ENCODE measurements around the gene SMOC2. TPM values are rescaled to one million over a fixed set of nuclear protein-coding genes. Genes with fewer than 3 reads are reported as not detected.

SMOC2 gene
- polyA plus RNA-seq, 1 of the 3 experiments (the other 2 are of a cell fraction) = not detected

DNA sequence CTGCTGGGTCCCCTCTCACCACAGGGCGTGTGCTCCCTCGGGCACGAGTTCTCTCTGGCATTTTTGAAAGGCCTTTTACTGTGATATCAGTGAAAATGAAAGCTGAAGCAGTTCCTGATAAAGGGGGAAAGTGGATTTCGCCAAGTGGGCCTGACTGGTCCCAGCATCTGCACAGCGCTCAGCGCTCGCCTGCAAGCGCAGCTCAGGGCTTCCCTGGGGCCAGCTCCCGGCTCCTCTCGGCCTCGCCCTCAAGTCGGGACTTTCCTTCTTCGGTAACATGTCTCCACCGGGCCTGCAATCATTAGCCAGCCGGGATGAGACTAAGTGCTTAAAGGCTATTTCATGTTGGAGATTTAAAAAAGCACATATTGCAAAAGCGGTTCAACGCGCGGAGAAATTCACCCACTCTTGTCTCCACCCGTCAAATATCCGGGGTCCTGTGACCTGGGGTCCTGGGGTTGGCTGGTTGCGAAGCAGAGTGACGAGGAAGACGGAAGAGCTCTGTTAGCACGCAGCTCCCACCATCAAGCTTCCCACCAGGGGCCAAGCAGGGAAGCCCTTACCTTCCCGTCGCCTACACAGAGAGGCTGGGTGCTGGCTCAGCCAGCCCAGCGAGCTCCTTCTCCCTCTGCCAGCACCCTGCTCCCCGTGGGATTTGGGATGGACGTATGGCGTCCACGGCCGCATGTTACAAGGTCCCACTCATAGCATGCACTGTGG is 114.1 kb downstream of the SMOC2 start (continued):
- TF ChIP-seq, protein P1, sequence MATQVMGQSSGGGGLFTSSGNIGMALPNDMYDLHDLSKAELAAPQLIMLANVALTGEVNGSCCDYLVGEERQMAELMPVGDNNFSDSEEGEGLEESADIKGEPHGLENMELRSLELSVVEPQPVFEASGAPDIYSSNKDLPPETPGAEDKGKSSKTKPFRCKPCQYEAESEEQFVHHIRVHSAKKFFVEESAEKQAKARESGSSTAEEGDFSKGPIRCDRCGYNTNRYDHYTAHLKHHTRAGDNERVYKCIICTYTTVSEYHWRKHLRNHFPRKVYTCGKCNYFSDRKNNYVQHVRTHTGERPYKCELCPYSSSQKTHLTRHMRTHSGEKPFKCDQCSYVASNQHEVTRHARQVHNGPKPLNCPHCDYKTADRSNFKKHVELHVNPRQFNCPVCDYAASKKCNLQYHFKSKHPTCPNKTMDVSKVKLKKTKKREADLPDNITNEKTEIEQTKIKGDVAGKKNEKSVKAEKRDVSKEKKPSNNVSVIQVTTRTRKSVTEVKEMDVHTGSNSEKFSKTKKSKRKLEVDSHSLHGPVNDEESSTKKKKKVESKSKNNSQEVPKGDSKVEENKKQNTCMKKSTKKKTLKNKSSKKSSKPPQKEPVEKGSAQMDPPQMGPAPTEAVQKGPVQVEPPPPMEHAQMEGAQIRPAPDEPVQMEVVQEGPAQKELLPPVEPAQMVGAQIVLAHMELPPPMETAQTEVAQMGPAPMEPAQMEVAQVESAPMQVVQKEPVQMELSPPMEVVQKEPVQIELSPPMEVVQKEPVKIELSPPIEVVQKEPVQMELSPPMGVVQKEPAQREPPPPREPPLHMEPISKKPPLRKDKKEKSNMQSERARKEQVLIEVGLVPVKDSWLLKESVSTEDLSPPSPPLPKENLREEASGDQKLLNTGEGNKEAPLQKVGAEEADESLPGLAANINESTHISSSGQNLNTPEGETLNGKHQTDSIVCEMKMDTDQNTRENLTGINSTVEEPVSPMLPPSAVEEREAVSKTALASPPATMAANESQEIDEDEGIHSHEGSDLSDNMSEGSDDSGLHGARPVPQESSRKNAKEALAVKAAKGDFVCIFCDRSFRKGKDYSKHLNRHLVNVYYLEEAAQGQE (IDR thresholded peaks at IDR 0.05; ENCODE audit: low read depth, low read length) = no peak
- TF ChIP-seq TCF12 (IDR thresholded peaks at IDR 0.05) (no peak), MXI1 (IDR thresholded peaks at IDR 0.05; ENCODE audit: low read depth, low read length) (no peak), GATA2 (CRISPR knock-in tag; IDR thresholded peaks at IDR 0.05) (no peak), RCOR1 (IDR thresholded peaks at IDR 0.05; ENCODE audit: low read length) (no peak)

DNA sequence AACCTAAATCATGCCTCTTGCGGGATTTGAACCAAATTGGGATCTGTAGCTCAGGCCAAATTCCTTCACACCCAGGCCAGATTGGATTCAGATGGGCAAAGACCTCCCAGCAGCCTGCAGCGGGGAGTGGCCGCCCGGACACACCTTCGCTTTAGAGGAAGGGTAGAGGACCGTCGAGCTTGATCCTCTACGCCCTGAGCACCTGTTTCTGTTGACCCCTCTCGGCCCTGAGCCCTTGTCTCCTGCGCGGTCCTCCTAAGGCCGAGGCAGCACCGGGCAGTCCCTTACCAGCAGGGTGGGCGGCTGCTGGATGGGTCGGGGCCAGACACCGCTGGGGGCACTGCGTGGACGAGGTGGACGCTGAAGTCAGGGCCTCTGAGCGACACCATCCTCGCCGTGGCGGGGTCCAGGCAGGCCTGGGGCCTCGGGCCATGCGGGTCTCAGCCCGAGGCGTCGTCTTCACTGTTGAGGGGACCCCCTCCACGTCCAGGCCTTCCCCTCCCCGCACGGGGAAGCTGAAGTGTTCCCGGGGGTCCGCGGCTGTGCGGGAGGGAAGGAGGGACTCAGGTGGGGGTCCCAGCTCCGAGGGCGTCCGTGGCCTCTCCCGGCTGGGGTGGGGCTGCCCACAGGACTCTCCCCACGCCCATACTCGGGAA is 114.8 kb downstream of the SMOC2 start:
- no peaks in the 10 kb centered on the region for H3K36me3 ChIP-seq (replicated peaks in 1 of 2; ENCODE audit: control insufficient read depth in 1 of 2, insufficient read depth in 2 of 2, low read length in 1 of 2)
- ChIA-PET POLR2A (no interaction called here), CTCF (interaction anchor here (1.0 to 1.3 kb wide), 2 partner anchors 11 to 19 kb away, joined by 3 read pairs; no protein-coding TSS in a partner anchor)
- no peaks in the 10 kb centered on the region for H4K20me1 ChIP-seq (ENCODE audit: insufficient read depth)
- WGBS (ENCODE audit: low lambda C conversion rate) = 71% methylated on average over 27 of the region's 41 CpGs
- H2AFZ ChIP-seq (ENCODE audit: low read depth) = no peak overlapping the region
- H3K27ac ChIP-seq (ENCODE audit: low read depth in 2 of 2, low read length in 1 of 2) = no peak overlapping the region
- TF ChIP-seq JUND (IDR thresholded peaks at IDR 0.05) (no peak), GABPA (IDR thresholded peaks at IDR 0.05; ENCODE audit: low read depth) (no peak)
- H3K4me2 ChIP-seq = no peak overlapping the region
- no peak overlapping the region for H3K9ac ChIP-seq
- no peaks in the 10 kb centered on the region for H3K27me3 ChIP-seq (ENCODE audit: insufficient read depth)
- no peaks in the 10 kb centered on the region for H3K79me2 ChIP-seq (ENCODE audit: insufficient read depth)
- no peaks in the 10 kb centered on the region for H3K9me3 ChIP-seq
- H3K4me3 ChIP-seq (ENCODE audit: low read depth in 2 of 2, low read length in 1 of 2) = no peak overlapping the region
- no peaks in the 10 kb centered on the region for H3K9me2 ChIP-seq
- H3F3A ChIP-seq (replicated peaks; ENCODE audit: insufficient read depth) = no peaks in the 10 kb centered on the region
- DNase-seq = no peak
- H3K4me1 ChIP-seq (ENCODE audit: control insufficient read depth in 1 of 2, insufficient read depth in 2 of 2, low read depth in 1 of 2, low read length in 1 of 2) = no peaks in the 10 kb centered on the region; a peak in 1 of 4 replicates

DNA sequence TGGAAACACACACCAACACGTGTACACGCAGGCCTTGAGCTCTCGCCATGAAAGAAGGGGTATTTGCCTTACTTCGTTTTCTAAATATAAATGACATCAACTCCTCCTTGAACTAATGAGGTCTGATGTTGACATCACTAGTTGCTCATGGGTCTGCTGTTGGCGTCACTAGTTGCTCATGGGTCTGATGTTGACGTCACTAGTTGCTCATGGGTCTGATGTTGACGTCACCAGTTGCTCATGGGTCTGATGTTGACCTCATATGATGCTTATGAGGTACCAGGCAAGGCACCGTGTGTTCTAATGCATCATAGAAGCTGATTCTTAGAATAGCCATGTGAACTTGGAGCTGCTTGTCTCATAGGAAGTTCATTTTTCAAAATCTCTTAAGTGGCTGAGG is 116.5 kb downstream of the SMOC2 start:
- Histone ChIP-seq H3K27me3 (ENCODE audit: insufficient read depth) (no peaks in the 10 kb centered on the region), H3K4me3 (ENCODE audit: low read depth in 2 of 2, low read length in 1 of 2) (no peak overlapping the region), H3K9me3 (no peaks in the 10 kb centered on the region), H3K9me2 (no peaks in the 10 kb centered on the region), H4K20me1 (ENCODE audit: insufficient read depth) (no peaks in the 10 kb centered on the region), H3K9ac (no peak overlapping the region), H3K4me1 (ENCODE audit: control insufficient read depth in 1 of 2, insufficient read depth in 2 of 2, low read depth in 1 of 2, low read length in 1 of 2) (no peaks in the 10 kb centered on the region; a peak in 1 of 4 replicates), H2AFZ (ENCODE audit: low read depth) (no peak overlapping the region), H3F3A (replicated peaks; ENCODE audit: insufficient read depth) (no peaks in the 10 kb centered on the region), H3K27ac (ENCODE audit: low read depth in 2 of 2, low read length in 1 of 2) (no peak overlapping the region), H3K4me2 (no peak overlapping the region), H3K36me3 (replicated peaks in 1 of 2; ENCODE audit: control insufficient read depth in 1 of 2, insufficient read depth in 2 of 2, low read length in 1 of 2) (no peaks in the 10 kb centered on the region), H3K79me2 (ENCODE audit: insufficient read depth) (no peaks in the 10 kb centered on the region)
- POLR2A ChIA-PET = no interaction called here
- 37% methylated on average over 7 of the region's 8 CpGs for WGBS (ENCODE audit: low lambda C conversion rate)
- no peak for DNase-seq
- CTCF ChIA-PET = no interaction called here
- TF ChIP-seq RFX5 (IDR thresholded peaks at IDR 0.05; ENCODE audit: low read length) = no peak
- no peak for TF ChIP-seq SMC3 (IDR thresholded peaks at IDR 0.05; ENCODE audit: low read depth, low read length)
- TF ChIP-seq EP300 (IDR thresholded peaks at IDR 0.05; ENCODE audit: borderline replicate concordance in 1 of 2, low read depth in 1 of 2, low read length in 1 of 2) = no peak
- TF ChIP-seq, protein P2, sequence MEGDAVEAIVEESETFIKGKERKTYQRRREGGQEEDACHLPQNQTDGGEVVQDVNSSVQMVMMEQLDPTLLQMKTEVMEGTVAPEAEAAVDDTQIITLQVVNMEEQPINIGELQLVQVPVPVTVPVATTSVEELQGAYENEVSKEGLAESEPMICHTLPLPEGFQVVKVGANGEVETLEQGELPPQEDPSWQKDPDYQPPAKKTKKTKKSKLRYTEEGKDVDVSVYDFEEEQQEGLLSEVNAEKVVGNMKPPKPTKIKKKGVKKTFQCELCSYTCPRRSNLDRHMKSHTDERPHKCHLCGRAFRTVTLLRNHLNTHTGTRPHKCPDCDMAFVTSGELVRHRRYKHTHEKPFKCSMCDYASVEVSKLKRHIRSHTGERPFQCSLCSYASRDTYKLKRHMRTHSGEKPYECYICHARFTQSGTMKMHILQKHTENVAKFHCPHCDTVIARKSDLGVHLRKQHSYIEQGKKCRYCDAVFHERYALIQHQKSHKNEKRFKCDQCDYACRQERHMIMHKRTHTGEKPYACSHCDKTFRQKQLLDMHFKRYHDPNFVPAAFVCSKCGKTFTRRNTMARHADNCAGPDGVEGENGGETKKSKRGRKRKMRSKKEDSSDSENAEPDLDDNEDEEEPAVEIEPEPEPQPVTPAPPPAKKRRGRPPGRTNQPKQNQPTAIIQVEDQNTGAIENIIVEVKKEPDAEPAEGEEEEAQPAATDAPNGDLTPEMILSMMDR (IDR thresholded peaks at IDR 0.05) = no peak
- TF ChIP-seq, protein P3, sequence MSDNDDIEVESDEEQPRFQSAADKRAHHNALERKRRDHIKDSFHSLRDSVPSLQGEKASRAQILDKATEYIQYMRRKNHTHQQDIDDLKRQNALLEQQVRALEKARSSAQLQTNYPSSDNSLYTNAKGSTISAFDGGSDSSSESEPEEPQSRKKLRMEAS (IDR thresholded peaks at IDR 0.05; ENCODE audit: low read depth) = no peak
- TF ChIP-seq RXRA (IDR thresholded peaks at IDR 0.05; ENCODE audit: borderline replicate concordance, low read depth) = no peak
- TF ChIP-seq JUND (IDR thresholded peaks at IDR 0.05) = no peak
- no peak for TF ChIP-seq TEAD4 (IDR thresholded peaks at IDR 0.05; ENCODE audit: borderline replicate concordance, insufficient read depth)
- TF ChIP-seq GATA2 (CRISPR knock-in tag; IDR thresholded peaks at IDR 0.05) = no peak
- TF ChIP-seq, protein P1 (IDR thresholded peaks at IDR 0.05; ENCODE audit: low read depth, low read length) = no peak
- TF ChIP-seq MXI1 (IDR thresholded peaks at IDR 0.05; ENCODE audit: low read depth, low read length) = no peak
